ENCODE results near the gene BICDL2. TPM values are rescaled to one million over a fixed set of nuclear protein-coding genes. Genes with fewer than 3 reads are reported as not detected.

Gene BICDL2
- polyA plus RNA-seq, 3 donors, result 0.45 to 77.9 (median 2.8) TPM

- 77 to 87% (median 80%) methylated on average over 33 of the region's 33 CpGs for WGBS, 3 donors
- no peak overlapping the region for H3K27ac ChIP-seq (ENCODE audit: low read depth, low read length)
These were observed 6.2 kb downstream of the BICDL2 start for GRCh38 chr16:3030222-3031212.

GRCh38 chr16:3029491-3030221 lies 7.1 kb downstream of the BICDL2 start:
- no peak overlapping the region for H3K27ac ChIP-seq (ENCODE audit: low read depth, low read length)
- 8 to 63% (median 9%) methylated on average over 48 to 59 of the region's 59 CpGs for WGBS, 3 donors

- no peak overlapping the region for H3K27ac ChIP-seq (ENCODE audit: low read depth, low read length)
- WGBS, 3 donors, result 28 to 53% (median 43%) methylated on average over 12 to 15 of the region's 15 CpGs
These were observed 7.9 kb downstream of the BICDL2 start for GRCh38 chr16:3028716-3029319.

GRCh38 chr16:3027983-3028715 lies 8.6 kb downstream of the BICDL2 start:
- H3K27ac ChIP-seq (ENCODE audit: low read depth, low read length), result no peak overlapping the region
- WGBS, 3 donors, result 10 to 26% (median 25%) methylated on average over 55 to 58 of the region's 58 CpGs

GRCh38 chr16:3027489-3027795 lies 9.3 kb downstream of the BICDL2 start:
- 80 to 93% (median 90%) methylated on average over 8 of the region's 8 CpGs for WGBS, 3 donors
- no peak overlapping the region for H3K27ac ChIP-seq (ENCODE audit: low read depth, low read length)

- 92 to 96% (median 96%) methylated on average over 23 to 24 of the region's 24 CpGs for WGBS, 3 donors
- no peak overlapping the region for H3K27ac ChIP-seq (ENCODE audit: low read depth, low read length)
These were observed 9.9 kb downstream of the BICDL2 start for GRCh38 chr16:3026609-3027488.

- H3K27ac ChIP-seq (ENCODE audit: low read depth, low read length), result no peak overlapping the region
- 93 to 95% (median 94%) methylated on average over 8 of the region's 8 CpGs for WGBS, 3 donors
These were observed 10.8 kb downstream of the BICDL2 start for GRCh38 chr16:3026003-3026378.

- no peak overlapping the region for H3K27ac ChIP-seq (ENCODE audit: low read depth, low read length)
- WGBS, 3 donors, result 89 to 97% (median 96%) methylated on average over 18 of the region's 18 CpGs
These were observed 11.4 kb downstream of the BICDL2 start for GRCh38 chr16:3025032-3026002.

- H3K27ac ChIP-seq (ENCODE audit: low read depth, low read length), result peak within 1 kb of the TSS; percentile 62
- WGBS, 3 donors, result 1% methylated on average over 65 to 69 of the region's 69 CpGs
These were observed 12.9 kb downstream of the BICDL2 start, which contains the start of the genes HCFC1R1 and THOC6 for GRCh38 chr16:3023669-3024478. HCFC1R1 (minus strand) TSS chr16:3023942; CDS start chr16:3023941, 1 bp downstream. THOC6 (plus strand) TSS chr16:3024035; CDS start chr16:3024327, 292 bp downstream.

GRCh38 chr16:3023415-3023668 lies 13.4 kb downstream of the BICDL2 start:
- 28 to 31% (median 31%) methylated on average over 6 of the region's 6 CpGs for WGBS, 3 donors
- H3K27ac ChIP-seq (ENCODE audit: low read depth, low read length), result peak overlapping the region; percentile 62

GRCh38 chr16:3022684-3023414 lies 13.9 kb downstream of the BICDL2 start:
- H3K27ac ChIP-seq (ENCODE audit: low read depth, low read length), result peak overlapping the region; percentile 62
- 31 to 49% (median 33%) methylated on average over 8 of the region's 8 CpGs for WGBS, 3 donors

GRCh38 chr16:3022208-3022683 lies 14.5 kb downstream of the BICDL2 start:
- WGBS, 3 donors, result 13 to 23% (median 19%) methylated on average over 8 of the region's 8 CpGs
- H3K27ac ChIP-seq (ENCODE audit: low read depth, low read length), result peak overlapping the region; percentile 65

- 17 to 20% (median 19%) methylated on average over 25 of the region's 25 CpGs for WGBS, 3 donors
- H3K27ac ChIP-seq (ENCODE audit: low read depth, low read length), result peak overlapping the region; percentile 65
These were observed 15.1 kb downstream of the BICDL2 start for GRCh38 chr16:3021449-3022207.
